ENCODE data around the gene FOXP3.

GRCh38 chrX:49251325-49251724, 13.2 kb downstream of the FOXP3 start:
- TF ChIP-seq CTCF (IDR thresholded peaks at IDR 0.05; ENCODE audit: poor library complexity), result no peak
- TF ChIP-seq EZH2 (IDR thresholded peaks at IDR 0.05; ENCODE audit: borderline replicate concordance), result no peak
- no peak for TF ChIP-seq EZH2phosphoT487 (IDR thresholded peaks at IDR 0.05; ENCODE audit: low read depth, severe bottlenecking, unreplicated experiment)

All from hepatocyte (in vitro differentiated cells).